HEK293 (cell line): Measurements from ENCODE around the gene LSM10.

Experiments used
- CTCF ChIA-PET: fragments of 350-600 bp; formaldehyde crosslinking; extraction: SDS; loops from one replicate; lab custom pipeline; 2021; ENCODE audit warnings: antibody characterized with exemption; lab: Yijun Ruan, JAX
- POLR2A ChIA-PET: fragments of 300-600 bp; formaldehyde crosslinking; extraction: SDS; loops from one replicate; lab custom pipeline; 2020; ENCODE audit warnings: antibody characterized with exemption, inconsistent platforms; lab: Yijun Ruan, JAX
- H3K27ac ChIP-seq: fragments of 200-500 bp; sonication (Bioruptor generic); 2 replicates; pipeline ENCODE4 v1.5.1; 2014; ENCODE audit warnings: low read depth, low read length, control low read depth, inconsistent platforms; ENCODE audit errors: extremely low read depth
- H3K36me3 ChIP-seq, 2 experiments: fragments of 200-500 bp in 1 of 2; sonication (Bioruptor generic) in 1 of 2; 1 replicate in 1 of 2; 2 replicates in 1 of 2; pipeline ENCODE4 v1.5.1; 2014 to 2017; ENCODE audit warnings: inconsistent platforms in 2 of 2, low read length in 2 of 2; ENCODE audit not compliant: control insufficient read depth in 2 of 2, insufficient read depth in 1 of 2
- H3K4me1 ChIP-seq: fragments of 200-500 bp; sonication (Bioruptor generic); 2 replicates; pipeline ENCODE4 v1.5.1; 2014; ENCODE audit warnings: mild to moderate bottlenecking, low read length, inconsistent platforms; ENCODE audit not compliant: control insufficient read depth, insufficient read depth
- H3K4me3 ChIP-seq: 2 replicates; pipeline ENCODE4 v1.5.1; 2011; ENCODE audit warnings: low read depth, mild to moderate bottlenecking, control low read depth, low read length, moderate library complexity
- H3K9me3 ChIP-seq: fragments of 200-500 bp; sonication (Bioruptor generic); 2 replicates; pipeline ENCODE4 v1.5.1; 2014; ENCODE audit warnings: low read depth, low read length, inconsistent platforms; ENCODE audit not compliant: control insufficient read depth, insufficient read depth
- FEZF1 ChIP-seq: fragments of 450-650 bp; formaldehyde crosslinking; IDR thresholded peaks from 2 replicates; pipeline ENCODE4 v1.5.1; 2016; ENCODE audit warnings: missing biosample characterization, missing genetic modification characterization
- HIC1 ChIP-seq: fragments of 450-650 bp; formaldehyde crosslinking; IDR thresholded peaks from 2 replicates; pipeline ENCODE4 v1.5.1; 2016; ENCODE audit warnings: missing biosample characterization, missing genetic modification characterization
- MYNN ChIP-seq: fragments of 450-650 bp; formaldehyde crosslinking; IDR thresholded peaks from 2 replicates; pipeline ENCODE4 v1.5.1; 2016; ENCODE audit warnings: missing biosample characterization, missing genetic modification characterization, borderline replicate concordance
- PRDM1 ChIP-seq: fragments of 450-650 bp; formaldehyde crosslinking; IDR thresholded peaks from 2 replicates; pipeline ENCODE4; 2016; ENCODE audit warnings: missing biosample characterization, missing genetic modification characterization
- PRDM4 ChIP-seq: fragments of 450-650 bp; formaldehyde crosslinking; IDR thresholded peaks from 2 replicates; pipeline ENCODE4 v1.5.1; 2017; ENCODE audit warnings: missing biosample characterization, missing genetic modification characterization
- REPIN1 ChIP-seq: fragments of 450-650 bp; formaldehyde crosslinking; IDR thresholded peaks from 2 replicates; pipeline ENCODE4 v1.5.1; 2017; ENCODE audit warnings: missing biosample characterization, missing genetic modification characterization, low read depth
- WT1 ChIP-seq: fragments of 450-650 bp; formaldehyde crosslinking; IDR thresholded peaks from 2 replicates; pipeline ENCODE4 v1.5.1; 2016; ENCODE audit warnings: missing biosample characterization, missing genetic modification characterization
- ZBTB48 ChIP-seq: fragments of 450-650 bp; formaldehyde crosslinking; IDR thresholded peaks from 2 replicates; pipeline ENCODE4 v1.5.1; 2016; ENCODE audit warnings: missing biosample characterization, missing genetic modification characterization
- ZNF140 ChIP-seq: fragments of 450-650 bp; formaldehyde crosslinking; IDR thresholded peaks from 2 replicates; pipeline ENCODE4 v1.5.1; 2016; ENCODE audit warnings: missing biosample characterization, missing genetic modification characterization
- ZNF174 ChIP-seq: fragments of 450-650 bp; formaldehyde crosslinking; IDR thresholded peaks from 2 replicates; pipeline ENCODE4 v1.5.0; 2017; ENCODE audit warnings: missing biosample characterization, mild to moderate bottlenecking, missing genetic modification characterization
- ZNF248 ChIP-seq: fragments of 450-650 bp; formaldehyde crosslinking; IDR thresholded peaks from 2 replicates; pipeline ENCODE4 v1.5.1; 2017; ENCODE audit warnings: missing biosample characterization, missing genetic modification characterization
- ZNF341 ChIP-seq: fragments of 450-650 bp; formaldehyde crosslinking; IDR thresholded peaks from 2 replicates; pipeline ENCODE4; 2016; ENCODE audit warnings: low read depth, missing biosample characterization, missing genetic modification characterization
- ZNF433 ChIP-seq: fragments of 450-650 bp; formaldehyde crosslinking; IDR thresholded peaks from 2 replicates; pipeline ENCODE4 v1.5.1; 2016; ENCODE audit warnings: missing biosample characterization, missing genetic modification characterization, low read depth
- ZNF513 ChIP-seq: fragments of 450-650 bp; IDR thresholded peaks from 2 replicates; pipeline ENCODE4 v1.5.1; 2018; ENCODE audit warnings: missing biosample characterization, missing genetic modification characterization
- ZNF585B ChIP-seq: fragments of 450-650 bp; formaldehyde crosslinking; IDR thresholded peaks from 2 replicates; pipeline ENCODE4 v1.5.1; 2016; ENCODE audit warnings: missing biosample characterization, missing genetic modification characterization
- ZNF624 ChIP-seq: fragments of 450-650 bp; formaldehyde crosslinking; IDR thresholded peaks from 2 replicates; pipeline ENCODE4 v1.5.1; 2017; ENCODE audit warnings: missing biosample characterization, missing genetic modification characterization
- ZNF629 ChIP-seq: fragments of 450-650 bp; formaldehyde crosslinking; IDR thresholded peaks from 2 replicates; pipeline ENCODE4 v1.5.1; 2017; ENCODE audit warnings: missing biosample characterization, missing genetic modification characterization
- ZNF654 ChIP-seq: fragments of 450-650 bp; formaldehyde crosslinking; IDR thresholded peaks from 2 replicates; pipeline ENCODE4 v1.5.1; 2016; ENCODE audit warnings: low read depth, missing biosample characterization, missing genetic modification characterization
- ZNF660 ChIP-seq: fragments of 450-650 bp; IDR thresholded peaks from 2 replicates; pipeline ENCODE4 v1.5.1; 2018; ENCODE audit warnings: missing biosample characterization, mild to moderate bottlenecking, missing genetic modification characterization
- ZNF704 ChIP-seq: fragments of 450-650 bp; formaldehyde crosslinking; IDR thresholded peaks from 2 replicates; pipeline ENCODE4 v1.5.1; 2016; ENCODE audit warnings: missing biosample characterization, missing genetic modification characterization
- ZNF747 ChIP-seq: fragments of 450-650 bp; formaldehyde crosslinking; IDR thresholded peaks from 2 replicates; pipeline ENCODE4 v1.5.1; 2016; ENCODE audit warnings: missing biosample characterization, missing genetic modification characterization
- TF ChIP-seq, protein P1 (sequence below): fragments of 450-650 bp; formaldehyde crosslinking; IDR thresholded peaks from 2 replicates; pipeline ENCODE4 v1.5.1; 2016; ENCODE audit warnings: missing biosample characterization, missing genetic modification characterization
- TF ChIP-seq, protein P2 (sequence below): fragments of 450-650 bp; formaldehyde crosslinking; IDR thresholded peaks from 2 replicates; pipeline ENCODE4 v1.5.1; 2017; ENCODE audit warnings: missing biosample characterization, missing genetic modification characterization

Gene LSM10

DNA sequence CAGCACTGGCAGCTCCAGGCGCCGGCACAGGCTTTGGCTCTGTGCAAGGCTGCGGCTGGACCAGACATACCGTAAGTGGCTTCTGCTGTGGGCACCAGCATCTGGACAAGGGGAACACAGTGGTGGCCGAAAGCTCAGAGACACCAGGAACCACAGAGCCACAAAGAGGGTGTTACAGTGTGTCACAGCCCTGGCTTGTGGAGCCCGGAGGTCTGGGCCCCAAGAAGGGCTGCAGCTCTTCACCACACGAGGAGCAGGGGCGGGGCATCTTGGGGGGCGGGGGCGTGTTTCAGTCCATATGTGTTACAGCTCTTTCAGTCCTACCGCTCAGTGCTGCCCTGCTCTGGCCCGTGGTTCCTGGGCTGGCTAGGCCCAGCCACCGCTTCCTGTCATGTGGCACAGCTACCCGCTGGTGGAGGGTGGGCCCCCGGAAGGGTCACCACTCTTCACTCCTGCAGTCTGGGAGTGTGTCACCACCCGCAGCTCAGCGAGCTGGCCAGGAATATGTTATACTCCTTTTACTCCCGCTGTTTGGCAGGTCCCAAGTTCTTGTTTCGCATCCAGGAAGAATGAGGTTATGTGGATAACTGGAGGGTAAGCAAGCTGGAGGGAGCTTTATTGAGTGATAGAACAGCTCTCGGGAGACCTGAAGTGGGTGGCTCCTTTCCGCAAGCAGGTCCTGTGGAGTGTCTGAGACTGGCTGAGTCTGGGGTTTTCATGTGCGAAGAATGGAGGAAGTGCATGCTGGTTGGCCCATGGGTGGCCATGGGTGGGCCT, 3.3 kb upstream of the LSM10 start (continued):
- TF ChIP-seq ZNF624 (tag by site-specific recombination) (no peak), HIC1 (tag by site-specific recombination) (no peak), ZNF585B (no peak), ZNF704 (tag by site-specific recombination) (no peak), ZNF433 (tag by site-specific recombination) (no peak)
- TF ChIP-seq, protein P1, sequence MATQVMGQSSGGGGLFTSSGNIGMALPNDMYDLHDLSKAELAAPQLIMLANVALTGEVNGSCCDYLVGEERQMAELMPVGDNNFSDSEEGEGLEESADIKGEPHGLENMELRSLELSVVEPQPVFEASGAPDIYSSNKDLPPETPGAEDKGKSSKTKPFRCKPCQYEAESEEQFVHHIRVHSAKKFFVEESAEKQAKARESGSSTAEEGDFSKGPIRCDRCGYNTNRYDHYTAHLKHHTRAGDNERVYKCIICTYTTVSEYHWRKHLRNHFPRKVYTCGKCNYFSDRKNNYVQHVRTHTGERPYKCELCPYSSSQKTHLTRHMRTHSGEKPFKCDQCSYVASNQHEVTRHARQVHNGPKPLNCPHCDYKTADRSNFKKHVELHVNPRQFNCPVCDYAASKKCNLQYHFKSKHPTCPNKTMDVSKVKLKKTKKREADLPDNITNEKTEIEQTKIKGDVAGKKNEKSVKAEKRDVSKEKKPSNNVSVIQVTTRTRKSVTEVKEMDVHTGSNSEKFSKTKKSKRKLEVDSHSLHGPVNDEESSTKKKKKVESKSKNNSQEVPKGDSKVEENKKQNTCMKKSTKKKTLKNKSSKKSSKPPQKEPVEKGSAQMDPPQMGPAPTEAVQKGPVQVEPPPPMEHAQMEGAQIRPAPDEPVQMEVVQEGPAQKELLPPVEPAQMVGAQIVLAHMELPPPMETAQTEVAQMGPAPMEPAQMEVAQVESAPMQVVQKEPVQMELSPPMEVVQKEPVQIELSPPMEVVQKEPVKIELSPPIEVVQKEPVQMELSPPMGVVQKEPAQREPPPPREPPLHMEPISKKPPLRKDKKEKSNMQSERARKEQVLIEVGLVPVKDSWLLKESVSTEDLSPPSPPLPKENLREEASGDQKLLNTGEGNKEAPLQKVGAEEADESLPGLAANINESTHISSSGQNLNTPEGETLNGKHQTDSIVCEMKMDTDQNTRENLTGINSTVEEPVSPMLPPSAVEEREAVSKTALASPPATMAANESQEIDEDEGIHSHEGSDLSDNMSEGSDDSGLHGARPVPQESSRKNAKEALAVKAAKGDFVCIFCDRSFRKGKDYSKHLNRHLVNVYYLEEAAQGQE (tag by site-specific recombination), result no peak
- TF ChIP-seq, all 188 proteins: peak for 46

DNA sequence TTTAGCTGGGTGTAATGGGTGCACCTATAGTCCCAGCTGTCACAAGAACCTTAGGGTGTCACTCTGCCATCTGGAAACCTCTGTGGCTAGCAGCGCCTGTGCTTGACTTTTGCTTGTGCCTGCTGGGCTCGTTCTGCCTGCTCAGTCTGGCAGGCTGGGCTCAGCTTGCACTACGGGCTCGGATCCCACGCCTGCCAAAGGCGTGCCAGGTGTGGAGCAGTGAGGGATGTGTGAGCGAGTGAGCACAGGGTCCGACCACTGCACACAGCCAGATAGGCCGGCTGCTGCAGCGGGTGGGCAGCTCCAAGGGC, 2.8 kb upstream of the LSM10 start:
- Histone ChIP-seq H3K27ac (no peak overlapping the region), H3K4me1 (no peaks in the 10 kb centered on the region), H3K9me3 (no peaks in the 10 kb centered on the region), H3K36me3 (no peaks in the 10 kb centered on the region), H3K4me3 (no peak overlapping the region)
- ChIA-PET CTCF (interaction anchor here (1.8 kb wide), 1 partner anchor 19 kb away, joined by 6 read pairs; no protein-coding TSS in a partner anchor), POLR2A (interaction anchor here (7.2 kb wide), 1 partner anchor 15 kb away, joined by 103 read pairs; the partner anchor contains the start of gene STK40)
- TF ChIP-seq ZNF248 (tag by site-specific recombination), result no peak
- TF ChIP-seq ZNF140 (tag by site-specific recombination), result no peak
- no peak for TF ChIP-seq REPIN1
- no peak for TF ChIP-seq WT1 (tag by site-specific recombination)
- no peak for TF ChIP-seq ZNF174 (tag by site-specific recombination)
- no peak for TF ChIP-seq PRDM4 (tag by site-specific recombination)
- TF ChIP-seq ZNF660 (tag by site-specific recombination), result no peak
- TF ChIP-seq ZNF629, result no peak
- TF ChIP-seq ZBTB48 (tag by site-specific recombination), result no peak
- no peak for TF ChIP-seq FEZF1 (tag by site-specific recombination)
- no peak for TF ChIP-seq ZNF654 (tag by site-specific recombination)
- TF ChIP-seq MYNN (tag by site-specific recombination), result no peak
- TF ChIP-seq PRDM1 (tag by site-specific recombination), result no peak
- no peak for TF ChIP-seq ZNF341
- no peak for TF ChIP-seq ZNF513 (tag by site-specific recombination)
- no peak for TF ChIP-seq ZNF747 (tag by site-specific recombination)
- TF ChIP-seq, protein P2, sequence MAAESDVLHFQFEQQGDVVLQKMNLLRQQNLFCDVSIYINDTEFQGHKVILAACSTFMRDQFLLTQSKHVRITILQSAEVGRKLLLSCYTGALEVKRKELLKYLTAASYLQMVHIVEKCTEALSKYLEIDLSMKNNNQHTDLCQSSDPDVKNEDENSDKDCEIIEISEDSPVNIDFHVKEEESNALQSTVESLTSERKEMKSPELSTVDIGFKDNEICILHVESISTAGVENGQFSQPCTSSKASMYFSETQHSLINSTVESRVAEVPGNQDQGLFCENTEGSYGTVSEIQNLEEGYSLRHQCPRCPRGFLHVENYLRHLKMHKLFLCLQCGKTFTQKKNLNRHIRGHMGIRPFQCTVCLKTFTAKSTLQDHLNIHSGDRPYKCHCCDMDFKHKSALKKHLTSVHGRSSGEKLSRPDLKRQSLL (tag by site-specific recombination), result no peak
